Thyroid gland (tissue), 4 donors: ENCODE data around the gene NRDE2.

Source experiments
- CTCF ChIP-seq, 6 experiments: fragments of 200-600 bp in 3 of 6; fragments of 450-650 bp in 3 of 6; sonication (generic) in 3 of 6; IDR thresholded peaks; one replicate each; pipeline ENCODE4 v1.5.1; 2016 to 2019; ENCODE audit warnings: antibody characterized with exemption in 6 of 6, mild to moderate bottlenecking in 2 of 6, inconsistent platforms in 1 of 6, moderate library complexity in 1 of 6
- POLR2A ChIP-seq, 2 donors: fragments of 450-650 bp; IDR thresholded peaks; one replicate each; pipeline ENCODE4 v1.6.1; 2017; ENCODE audit warnings: antibody characterized with exemption in 2 of 2, mild to moderate bottlenecking in 2 of 2, moderate library complexity in 1 of 2

DNA sequence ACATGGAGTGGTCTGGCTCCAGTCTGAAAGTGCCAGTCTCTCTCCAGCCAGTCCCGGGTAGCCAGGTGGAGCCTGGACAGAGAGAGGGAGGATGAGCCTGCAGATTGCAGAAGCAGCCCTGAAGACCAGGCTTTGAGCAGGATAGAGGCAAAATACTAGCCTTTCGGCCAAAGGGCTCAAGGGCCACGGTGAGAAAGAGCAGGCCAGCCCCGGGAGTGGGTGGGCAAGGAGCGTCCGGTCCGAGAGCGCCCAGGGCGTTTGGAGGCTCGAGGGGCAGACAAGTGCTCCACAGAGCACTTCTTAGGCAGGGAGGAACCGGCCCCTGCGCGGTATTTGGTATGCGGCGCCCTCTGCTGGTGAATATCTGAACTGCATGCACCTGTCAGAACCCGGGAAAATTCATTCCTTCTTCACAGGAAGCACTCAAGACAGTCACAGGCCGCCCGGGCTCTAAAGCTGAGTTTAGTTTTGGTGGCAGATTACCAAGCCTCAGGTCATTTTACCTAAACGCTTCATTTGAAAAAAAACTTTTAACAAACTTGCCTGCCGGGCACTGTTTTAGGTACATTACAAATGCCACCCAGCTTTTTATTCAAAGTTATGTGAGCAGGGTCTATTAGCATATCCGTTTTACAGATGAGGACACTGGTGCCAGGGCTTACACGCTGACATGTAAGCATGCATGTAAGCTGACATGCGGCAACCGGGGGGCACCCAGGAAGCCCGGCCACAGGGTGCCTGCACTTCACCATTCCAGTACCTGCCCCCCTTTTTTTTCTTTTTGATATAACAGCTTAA is 96.4 kb downstream of the NRDE2 start:
- peak; percentile 89 to 99 (median 96) for TF ChIP-seq CTCF (IDR thresholded peaks at IDR 0.05)
- TF ChIP-seq POLR2A (IDR thresholded peaks at IDR 0.05) = no peak
